NCI-H1930 (cell line): ENCODE data around the gene FSTL5.
A peak's percentile ranks its signal among the peaks of the same experiment; 100 is the strongest.
"Not testable (repeated sequence)": the region's sequence is repeated elsewhere in the genome, so short reads cannot be mapped to it uniquely, and the experiment has no call there.

Source experiments
- DNase-seq, 2 experiments: peaks; one replicate each; lab custom pipeline; 2025; lab: John Stamatoyannopoulos, UW

Gene FSTL5

DNA sequence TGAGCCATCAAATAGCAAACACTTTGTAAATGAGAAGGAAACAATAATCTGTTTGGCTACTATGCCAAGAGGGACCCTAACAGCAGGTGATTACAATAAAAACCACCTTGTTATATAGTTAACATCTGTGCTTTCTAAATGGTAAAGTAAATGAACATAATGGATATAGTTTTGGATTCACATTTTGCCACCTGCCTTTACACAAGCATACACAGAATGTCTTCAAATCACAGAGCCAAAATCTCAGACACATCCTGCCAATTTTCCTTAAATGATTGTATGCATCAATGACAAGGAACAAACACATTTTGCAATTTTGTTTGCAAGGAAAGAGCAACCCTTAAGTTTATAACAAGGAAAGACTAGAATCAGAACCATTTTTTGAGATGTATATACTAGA, 334.2 kb downstream of the FSTL5 start:
- DNase-seq, result peak; percentile 79 to 82

DNA sequence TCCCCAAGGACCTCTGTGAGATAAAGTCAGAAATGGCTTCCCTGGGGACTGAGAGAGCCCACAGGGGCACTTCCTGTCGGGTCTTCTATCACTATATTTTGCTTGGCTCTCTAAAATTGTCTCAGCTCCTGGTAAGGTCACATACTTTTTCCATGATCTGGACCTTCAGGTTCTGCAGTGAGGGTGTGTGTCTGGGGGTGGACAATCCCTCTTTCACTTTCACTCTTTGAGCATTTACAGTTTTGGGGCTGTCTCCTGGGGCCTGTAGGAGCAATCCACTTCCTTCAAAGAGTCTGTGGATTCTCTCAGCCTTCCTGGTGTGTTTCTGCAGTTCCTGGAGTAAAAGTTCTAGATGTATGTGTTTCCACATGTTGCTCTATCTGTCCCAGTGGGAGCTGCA, 335.7 kb downstream of the FSTL5 start:
- no peak for DNase-seq

DNA sequence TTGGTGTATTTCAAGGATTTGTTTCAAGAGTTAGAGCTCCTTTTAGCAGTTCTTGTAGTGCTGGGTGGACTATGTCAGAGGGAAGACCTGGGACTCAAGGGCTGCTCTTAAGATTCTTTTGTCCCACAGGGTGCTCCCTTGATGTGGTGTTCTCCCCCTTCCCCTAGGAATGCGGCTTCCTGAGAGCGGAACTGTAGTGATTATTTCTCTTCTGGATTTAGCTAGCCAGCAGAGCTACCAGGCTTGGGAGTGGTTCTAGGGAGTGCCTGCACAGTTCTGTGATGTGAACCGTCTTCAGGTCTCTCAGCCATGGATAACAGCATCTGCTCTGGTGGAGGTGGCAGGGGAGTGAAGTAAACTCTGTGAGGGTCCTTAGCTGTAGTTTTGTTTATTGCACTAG, 336.8 kb downstream of the FSTL5 start:
- DNase-seq, result no peak

DNA sequence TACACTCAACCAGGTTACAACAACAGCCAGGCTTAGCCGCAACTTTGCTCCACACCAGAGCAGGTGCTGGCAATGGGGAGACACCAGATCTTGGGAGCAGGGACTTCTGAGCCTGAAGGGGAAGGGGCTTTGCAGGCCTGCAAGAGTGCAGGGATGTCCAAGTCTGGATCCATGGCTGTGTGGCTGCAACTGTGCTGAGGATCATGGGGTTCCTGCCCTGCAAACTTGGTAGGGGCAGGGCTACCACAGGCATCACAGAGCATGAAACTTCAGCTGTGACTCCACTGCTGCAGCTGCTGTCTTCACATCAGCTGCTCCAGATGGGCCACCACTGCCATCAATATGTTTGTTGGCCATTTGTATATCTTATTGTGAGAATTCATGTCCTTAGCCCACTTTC, 340.4 kb downstream of the FSTL5 start:
- DNase-seq, result no peak

DNA sequence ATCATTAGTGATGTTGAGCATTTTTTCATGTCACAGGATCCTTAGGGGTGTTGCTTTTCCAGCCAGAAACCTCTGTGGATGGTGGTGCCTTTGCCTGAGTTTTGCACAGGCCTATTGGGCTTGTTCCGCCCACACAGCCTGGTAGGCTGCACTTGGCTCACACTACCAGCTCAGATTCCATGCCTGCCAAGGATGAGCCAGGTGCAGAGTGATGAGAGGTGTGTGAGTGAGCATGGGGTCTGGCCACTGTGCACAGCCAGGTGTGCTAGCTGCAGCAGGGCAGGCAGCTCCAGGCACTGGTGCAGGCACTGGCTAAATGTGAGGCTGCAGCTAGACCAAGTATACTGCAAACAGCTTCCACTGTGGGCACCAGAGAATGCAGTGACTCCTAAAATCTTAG, 341.6 kb downstream of the FSTL5 start:
- DNase-seq, result no peak

DNA sequence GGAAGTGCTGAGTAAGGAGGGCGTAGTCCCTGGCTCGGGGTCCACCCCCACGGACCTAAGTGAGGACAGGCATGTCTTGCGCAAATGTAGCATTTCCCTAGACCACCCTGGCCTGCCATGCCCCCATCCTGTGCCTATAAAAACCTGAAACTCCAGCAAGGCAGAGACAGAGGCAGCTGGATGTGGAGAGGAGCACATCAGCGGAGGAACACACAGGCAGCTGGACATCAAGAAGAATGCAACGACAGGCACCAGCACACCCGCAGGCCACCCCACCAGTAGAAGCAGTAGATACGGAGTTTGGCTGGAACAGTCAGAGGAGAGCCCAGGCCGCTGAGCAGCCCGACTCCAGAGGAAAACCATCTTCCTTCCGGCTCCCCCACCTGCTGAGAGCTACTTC, 345.9 kb downstream of the FSTL5 start:
- DNase-seq, result no peak

DNA sequence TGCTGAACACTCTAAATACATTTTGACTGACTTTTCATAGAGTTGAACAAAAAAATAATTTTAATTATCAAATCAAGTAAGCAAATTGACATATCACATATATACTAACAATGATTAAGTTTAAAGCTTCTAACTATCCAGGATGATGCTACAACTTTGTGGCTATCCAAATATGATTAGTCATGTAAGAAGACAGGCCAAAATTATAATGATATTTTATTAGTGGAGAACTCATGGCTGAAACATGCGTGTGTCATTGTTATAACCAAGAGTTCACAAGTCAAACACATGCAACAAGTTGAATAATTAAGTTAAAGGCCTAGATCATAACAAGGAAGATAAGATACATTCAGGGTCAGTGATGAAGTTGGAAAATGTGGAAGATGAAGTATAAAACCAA, 346.8 kb downstream of the FSTL5 start:
- no peak for DNase-seq

DNA sequence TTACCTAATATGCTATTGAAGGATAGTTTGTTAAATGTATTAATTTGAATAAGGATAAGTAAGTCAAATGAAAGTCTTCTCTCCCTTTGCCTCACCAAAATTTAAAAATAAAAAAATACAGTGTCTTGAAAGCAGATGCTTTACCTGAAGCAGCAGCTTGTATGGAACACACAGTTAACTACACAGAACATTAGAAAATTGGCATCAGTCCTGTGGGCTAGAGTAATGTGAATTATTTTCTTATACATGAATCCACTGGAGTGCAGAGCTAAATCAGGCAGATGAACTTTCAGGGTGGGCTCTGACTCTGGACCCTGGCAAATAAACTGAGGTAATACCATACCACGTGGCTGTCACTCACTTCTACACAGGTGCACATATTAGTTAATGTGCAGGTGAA, 348.0 kb downstream of the FSTL5 start:
- no peak for DNase-seq

DNA sequence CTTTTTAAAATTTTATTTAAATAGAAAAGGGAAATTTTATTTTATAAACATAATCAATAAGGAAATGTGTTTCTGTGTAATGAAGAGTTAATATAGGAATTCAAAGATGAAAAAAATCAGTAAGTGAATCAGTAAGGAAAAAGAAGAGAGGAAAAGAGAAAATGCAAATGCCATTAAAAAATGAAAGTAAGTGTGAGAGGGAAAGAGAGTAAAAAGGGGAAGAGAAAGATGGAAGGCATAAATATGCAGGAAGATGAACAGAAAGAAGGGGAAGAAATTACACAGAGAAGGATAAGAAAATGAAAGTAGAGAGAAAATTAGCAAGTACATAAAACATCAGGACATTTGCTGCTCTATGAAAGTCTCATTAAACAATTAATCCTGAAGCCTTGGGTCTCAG, 349.9 kb downstream of the FSTL5 start:
- DNase-seq, result no peak

DNA sequence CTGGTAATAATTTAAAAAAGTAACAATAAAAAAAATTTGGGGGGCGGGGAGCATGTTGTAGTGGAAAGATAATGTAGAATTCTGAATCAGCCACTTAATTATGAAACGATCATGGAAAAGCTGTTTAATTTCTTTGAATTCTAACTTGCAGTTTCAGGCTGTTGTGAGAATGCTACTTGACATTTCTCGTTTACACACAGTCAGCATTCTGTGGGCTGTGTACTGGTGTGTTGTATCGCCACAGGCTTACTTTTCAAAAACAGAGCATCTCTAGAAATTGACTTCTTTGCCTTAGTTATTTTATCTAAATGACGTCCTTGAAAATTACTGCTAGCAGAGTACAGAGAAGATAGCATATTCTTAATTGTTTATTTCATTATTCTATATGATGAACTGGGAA, 350.4 kb downstream of the FSTL5 start:
- no peak for DNase-seq

DNA sequence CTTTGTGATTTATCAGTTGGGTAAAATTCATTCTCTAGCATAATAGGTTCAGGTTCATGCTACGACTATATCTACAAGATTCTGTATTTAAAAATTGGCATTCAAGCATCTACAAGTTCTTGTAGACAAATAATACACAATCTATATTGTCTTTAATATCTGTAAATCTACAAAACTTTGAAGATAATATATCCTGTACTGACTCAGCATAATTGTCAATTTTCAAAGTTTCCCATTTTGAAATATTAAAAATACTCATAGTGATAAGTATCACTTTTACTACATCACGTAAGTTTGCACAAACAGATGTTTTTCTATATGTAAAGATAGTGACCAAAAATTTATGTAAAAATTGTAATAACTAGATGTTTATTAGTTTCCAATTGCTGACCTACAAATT, 360.6 kb downstream of the FSTL5 start:
- DNase-seq, result no peak

DNA sequence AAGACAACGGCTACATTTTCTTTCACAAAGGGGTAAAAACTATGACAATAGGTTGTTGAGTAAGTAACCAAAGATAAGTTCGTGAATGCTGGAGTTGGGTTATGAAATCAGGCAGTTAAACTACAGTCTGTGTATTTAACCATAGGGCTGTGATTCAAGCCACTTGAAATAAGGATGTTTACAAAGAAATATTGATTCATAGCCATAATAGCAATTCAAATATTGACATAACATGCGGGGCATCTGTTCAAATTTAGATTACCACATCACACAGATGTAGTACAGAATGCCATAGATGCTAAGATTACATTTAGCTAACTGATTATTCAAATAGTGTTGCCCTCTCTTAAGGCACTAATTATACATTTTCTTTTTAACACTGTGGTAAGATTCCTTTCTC, 364.1 kb downstream of the FSTL5 start:
- DNase-seq, result peak; percentile 53 to 77

DNA sequence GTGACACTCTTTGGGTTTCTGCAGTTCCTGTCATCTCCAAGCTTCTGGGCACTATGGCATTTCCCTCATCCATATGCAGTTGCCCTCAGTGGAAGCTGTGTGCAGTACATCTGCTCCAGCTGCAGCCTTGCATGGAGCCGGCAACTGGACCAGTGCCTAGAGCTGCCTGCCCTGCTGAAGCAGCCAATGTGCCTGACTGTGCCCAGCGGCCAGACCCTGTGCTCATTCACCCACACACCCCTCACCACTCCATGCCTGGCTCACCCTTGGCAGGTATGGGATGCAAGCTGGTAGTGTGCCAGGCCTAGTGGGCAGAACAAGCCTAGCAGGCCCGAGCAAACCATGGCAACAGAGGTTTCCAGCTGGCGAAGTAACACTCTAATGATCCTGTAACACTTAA, 370.8 kb downstream of the FSTL5 start:
- no peak for DNase-seq

DNA sequence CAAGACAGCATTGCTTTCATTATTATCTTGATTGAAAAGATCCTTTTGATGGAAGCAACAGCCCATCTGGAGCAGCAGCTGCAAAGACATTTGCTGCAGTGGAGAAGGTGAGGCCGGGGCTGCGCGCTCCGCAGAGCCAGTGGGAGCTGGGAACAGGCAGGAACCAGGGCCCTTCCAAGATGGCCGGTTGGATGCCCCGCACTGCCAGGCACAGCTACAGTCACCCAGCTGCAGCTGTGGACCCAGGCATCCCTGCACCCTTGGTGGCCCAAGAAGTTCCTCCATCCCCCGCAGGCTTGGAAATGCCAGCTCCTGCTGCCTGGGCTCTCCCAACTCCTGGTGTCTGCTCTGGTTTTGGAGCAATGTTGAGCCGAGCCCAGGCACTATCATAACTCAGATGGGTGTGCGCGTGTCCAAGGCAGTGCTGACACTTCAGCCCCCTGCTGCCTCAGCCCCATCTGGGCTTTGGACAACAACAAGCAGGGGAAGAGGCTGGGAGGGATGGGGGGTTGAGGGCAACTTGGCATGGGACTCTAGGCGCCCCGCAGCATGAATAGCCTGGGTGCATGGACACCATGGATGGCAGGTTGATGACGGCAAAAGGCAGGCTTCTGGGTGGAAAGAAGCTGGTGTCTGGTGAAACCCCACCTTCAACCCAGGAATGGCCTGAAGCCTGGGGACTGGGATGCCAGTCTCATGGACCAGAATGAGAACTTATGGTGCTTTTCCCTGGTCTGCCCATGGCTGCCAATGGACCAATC, 371.8 kb downstream of the FSTL5 start:
- no peak for DNase-seq

DNA sequence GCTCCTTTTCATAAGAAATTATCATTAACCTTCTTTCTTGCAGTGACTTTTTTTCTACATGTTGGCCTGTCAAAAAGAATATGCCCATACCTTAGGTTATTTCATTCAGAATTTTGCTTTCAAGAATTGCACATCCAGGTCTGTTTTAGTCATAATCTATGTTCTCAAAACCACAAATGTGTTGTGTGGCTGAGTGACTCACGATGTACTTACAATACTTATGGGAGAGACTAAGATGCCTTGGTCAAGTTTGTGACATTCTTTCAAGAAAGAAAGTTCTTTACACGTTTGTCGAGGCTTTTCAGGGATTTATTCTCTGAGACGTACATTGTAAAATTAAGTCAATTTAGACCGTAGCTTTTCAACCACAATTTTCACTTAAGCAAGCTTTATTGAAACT, 396.7 kb downstream of the FSTL5 start:
- no peak for DNase-seq

DNA sequence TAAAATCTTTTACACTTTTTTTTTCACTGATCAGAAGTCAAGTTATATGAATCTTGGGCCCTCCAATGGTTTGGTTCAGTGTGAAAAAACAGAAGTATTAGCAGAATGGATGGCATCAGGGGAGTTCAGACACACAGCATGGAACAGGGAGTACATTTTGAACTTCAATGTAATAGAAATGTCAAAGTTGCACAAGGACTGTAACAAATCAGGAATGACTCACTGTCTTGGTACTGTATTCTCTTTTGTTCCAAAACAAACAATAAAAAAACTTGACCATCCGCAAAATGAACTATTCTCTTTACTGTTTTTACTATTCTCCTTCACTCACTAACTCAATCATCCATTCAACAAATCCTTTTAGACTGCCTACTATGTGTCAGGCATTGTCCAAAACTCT, 401.0 kb downstream of the FSTL5 start:
- DNase-seq, result no peak

DNA sequence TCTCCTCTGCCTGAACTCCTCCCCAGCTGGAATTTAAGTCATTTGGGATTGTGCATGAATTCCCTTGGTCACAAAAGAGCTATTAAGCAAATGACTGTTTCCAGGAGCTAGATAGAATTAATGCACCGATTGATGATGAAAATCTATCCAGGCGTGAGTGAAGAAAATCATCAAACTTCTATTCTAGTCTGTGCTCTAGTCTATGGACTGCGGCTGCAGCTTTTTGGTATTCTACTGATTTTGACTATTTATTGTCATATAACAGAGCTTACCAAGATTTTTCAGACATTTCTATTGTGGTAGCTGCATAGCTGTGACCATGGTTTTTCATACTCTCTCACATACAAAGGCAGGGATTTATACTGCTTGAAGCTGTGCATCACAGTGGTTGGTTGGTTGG, 403.8 kb downstream of the FSTL5 start:
- no peak for DNase-seq

DNA sequence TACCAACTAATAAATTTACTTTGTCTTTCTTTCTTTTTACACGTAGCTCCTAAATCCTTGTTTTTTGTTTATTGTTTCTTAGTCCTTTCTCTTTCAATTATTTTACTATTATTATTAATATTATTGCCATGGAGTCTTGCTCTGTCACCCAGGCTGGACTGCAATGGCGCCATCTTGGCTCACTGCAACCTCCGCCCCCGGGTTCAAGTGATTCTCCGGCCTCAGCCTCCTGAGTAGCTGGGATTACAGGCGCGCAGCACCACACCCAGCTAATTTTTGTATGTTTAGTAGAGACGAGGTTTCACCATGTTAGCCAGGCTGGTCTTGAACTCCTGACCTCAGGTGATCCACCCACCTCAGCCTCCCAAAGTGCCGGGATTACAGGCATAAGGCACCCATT, 405.4 kb downstream of the FSTL5 start:
- not testable (repeated sequence) for DNase-seq

DNA sequence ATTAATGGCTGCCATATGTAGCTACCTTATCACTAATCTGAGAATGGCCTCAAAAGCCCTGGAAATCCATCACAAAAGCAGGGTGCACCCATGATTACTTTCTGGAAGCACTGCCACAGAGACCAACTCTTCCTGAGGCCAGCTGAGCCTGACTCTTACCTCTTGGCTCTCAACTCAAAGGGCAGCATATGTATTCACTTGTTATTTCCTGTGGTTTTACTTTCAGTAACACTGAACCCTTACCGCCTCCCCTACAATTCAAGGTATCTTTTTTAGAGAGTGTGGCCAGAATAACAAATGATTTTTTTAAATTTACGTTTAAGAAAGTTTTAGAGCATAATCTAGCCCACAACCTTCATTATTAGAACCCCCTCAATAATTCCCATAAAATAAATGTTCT, 434.9 kb downstream of the FSTL5 start:
- no peak for DNase-seq

DNA sequence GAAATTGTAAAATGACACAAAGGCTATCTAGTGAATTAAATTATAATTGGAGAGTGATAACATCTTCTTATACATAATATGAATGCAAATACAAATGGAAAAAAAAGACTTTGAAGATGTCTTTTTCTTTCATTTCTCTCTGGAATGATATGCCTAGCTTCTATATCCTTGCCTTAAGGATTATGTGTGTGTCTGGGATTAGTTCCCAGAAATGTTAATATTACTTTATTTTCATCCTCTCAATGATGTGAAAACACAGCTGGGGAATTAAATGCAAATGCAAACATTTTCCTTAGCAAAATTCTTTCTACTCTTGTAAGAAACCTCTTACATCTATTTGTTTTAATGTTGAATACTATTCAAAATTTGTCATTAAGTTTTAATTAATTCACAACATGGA, 441.9 kb downstream of the FSTL5 start:
- DNase-seq, result no peak

DNA sequence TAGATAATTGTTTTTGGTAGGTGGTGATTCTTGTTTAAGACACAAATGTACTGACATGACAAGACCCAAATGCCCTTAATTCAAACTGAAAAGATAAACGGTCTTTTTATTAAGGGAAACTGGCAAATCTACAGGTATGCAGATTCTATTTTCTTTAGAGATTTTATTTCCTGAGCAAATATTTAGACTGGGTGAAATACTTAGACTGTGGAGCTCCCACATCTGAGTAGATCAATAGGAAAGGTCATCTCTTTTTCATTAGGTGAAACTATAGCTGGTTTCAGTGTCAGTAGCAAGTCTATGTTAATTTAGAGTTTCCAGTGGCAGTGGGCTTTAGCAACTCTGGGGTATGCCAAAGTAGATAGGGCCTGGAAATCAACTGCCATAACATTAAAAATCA, 446.7 kb downstream of the FSTL5 start:
- DNase-seq, result no peak

DNA sequence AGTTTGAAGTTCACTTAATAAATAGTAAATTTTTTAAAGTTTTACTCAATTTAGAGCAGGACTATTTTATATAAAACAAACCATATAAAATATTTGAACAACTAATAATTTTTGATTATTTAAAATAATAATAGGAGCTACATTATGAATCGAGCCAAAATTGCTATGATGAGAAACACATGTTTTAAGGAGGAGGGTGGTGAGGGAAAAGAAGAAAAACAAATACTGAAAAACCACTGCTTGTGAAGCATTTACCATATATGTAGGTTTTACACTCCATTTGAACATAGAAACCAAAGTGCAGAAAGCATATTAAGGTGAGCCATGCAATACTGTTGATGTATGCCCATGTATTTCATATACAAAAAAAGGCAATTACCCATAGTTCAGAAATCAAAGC, 448.9 kb downstream of the FSTL5 start:
- DNase-seq, result no peak

DNA sequence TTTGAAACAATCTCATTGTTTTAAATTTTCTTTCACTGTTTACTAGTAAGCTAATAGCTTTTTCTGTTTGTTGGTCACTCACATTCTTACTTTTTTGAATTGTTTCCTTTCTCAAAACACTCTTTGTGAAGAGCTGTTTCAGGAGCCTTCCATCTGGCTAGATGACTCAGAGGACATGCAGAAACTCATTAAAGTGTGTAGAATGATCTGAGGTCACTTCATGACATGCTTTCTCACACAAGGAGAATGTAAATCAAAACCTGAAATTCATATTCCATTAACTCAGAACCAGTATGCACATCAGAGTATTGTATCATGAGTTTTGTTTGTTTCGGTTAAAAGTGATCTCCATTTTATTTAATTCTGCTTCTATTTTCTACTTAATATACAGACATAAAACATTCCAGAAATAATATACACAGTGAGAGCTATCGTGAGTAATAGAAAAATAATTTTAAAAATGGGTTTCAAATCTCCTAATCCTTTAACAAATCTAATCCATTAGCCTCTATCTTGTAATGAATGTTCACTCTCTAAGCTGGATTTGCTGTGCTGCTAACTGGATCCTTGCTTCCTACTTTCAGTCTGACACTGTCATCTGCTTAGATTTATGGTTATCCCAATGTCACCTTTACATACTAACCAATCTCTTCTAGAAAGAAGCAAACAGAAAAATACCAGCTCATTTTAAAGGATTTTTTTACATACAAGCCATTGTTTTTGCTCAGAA, 449.6 kb downstream of the FSTL5 start:
- no peak for DNase-seq

DNA sequence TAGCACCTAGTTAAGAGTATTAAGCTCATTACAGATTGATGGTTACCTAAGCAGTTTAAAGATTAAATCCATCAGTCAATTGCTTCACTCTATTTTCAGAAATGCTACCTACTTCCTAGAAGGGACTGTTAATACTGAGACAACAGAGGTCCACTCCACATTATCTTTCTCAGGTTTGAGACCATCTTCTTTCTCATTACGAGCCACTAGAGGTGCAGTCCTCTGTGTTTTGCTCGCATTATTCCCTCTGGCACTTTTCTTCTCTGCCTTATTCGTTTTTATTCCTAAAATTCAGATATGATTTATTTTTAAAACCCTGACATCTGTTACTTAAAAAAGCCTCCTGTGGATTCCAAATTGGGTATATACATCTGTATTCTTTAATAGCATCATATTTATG, 459.1 kb downstream of the FSTL5 start:
- DNase-seq, result no peak
